Bronchial epithelial cell (primary cell): ENCODE measurements around the gene KRTAP9-1. TPM values are rescaled to one million over a fixed set of nuclear protein-coding genes. Genes with fewer than 3 reads are reported as not detected.

Experiments used
- DNase-seq: peaks from one replicate; pipeline ENCODE4 v3.0.0-alpha.2; 2010; ENCODE audit warnings: low read depth
- FAIRE-seq: peaks from 2 replicates; lab custom pipeline; 2011; peaks lifted over from hg19 to GRCh38; lab: Jason Lieb, UNC
- H3K27me3 ChIP-seq: 2 replicates; pipeline ENCODE4 v1.5.1; 2011; ENCODE audit warnings: low read length; ENCODE audit not compliant: control insufficient read depth, insufficient read depth
- H3K36me3 ChIP-seq: 2 replicates; pipeline ENCODE4 v1.5.1; 2011; ENCODE audit warnings: low read length; ENCODE audit not compliant: control insufficient read depth, insufficient read depth
- H3K4me3 ChIP-seq: 2 replicates; pipeline ENCODE4 v1.5.1; 2011; ENCODE audit warnings: mild to moderate bottlenecking, low read depth, low read length, control low read depth
- total RNA-seq: library from RNA; depleted of rRNA; stranded (reverse); fragments of >200 nt; gene quantifications from 2 replicates; pipeline ENCODE4 v1.2.1, GENCODE V29; 2014
- TF ChIP-seq, protein P1 (sequence below): IDR thresholded peaks from 2 replicates; pipeline ENCODE4 v1.5.1; 2011; ENCODE audit warnings: mild to moderate bottlenecking, moderate library complexity, low read length, control low read depth, inconsistent platforms; ENCODE audit not compliant: insufficient read depth, severe bottlenecking

KRTAP9-1 gene
- total RNA-seq, 1 donor from 2014 or later = not detected

GRCh38 chr17:41160648-41161047, 29.0 kb upstream of the KRTAP9-1 start, which contains the start of gene KRTAP4-4:
Gene KRTAP4-4 (minus strand): TSS chr17:41160748. CDS start chr17:41160691, 57 bp downstream.
- Histone ChIP-seq H3K4me3 (no peak within 1 kb of the TSS), H3K36me3 (no peaks in the 10 kb centered on the region), H3K27me3 (no peaks in the 10 kb centered on the region)
- FAIRE-seq = peak; percentile 23
- TF ChIP-seq, protein P1, sequence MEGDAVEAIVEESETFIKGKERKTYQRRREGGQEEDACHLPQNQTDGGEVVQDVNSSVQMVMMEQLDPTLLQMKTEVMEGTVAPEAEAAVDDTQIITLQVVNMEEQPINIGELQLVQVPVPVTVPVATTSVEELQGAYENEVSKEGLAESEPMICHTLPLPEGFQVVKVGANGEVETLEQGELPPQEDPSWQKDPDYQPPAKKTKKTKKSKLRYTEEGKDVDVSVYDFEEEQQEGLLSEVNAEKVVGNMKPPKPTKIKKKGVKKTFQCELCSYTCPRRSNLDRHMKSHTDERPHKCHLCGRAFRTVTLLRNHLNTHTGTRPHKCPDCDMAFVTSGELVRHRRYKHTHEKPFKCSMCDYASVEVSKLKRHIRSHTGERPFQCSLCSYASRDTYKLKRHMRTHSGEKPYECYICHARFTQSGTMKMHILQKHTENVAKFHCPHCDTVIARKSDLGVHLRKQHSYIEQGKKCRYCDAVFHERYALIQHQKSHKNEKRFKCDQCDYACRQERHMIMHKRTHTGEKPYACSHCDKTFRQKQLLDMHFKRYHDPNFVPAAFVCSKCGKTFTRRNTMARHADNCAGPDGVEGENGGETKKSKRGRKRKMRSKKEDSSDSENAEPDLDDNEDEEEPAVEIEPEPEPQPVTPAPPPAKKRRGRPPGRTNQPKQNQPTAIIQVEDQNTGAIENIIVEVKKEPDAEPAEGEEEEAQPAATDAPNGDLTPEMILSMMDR = no peak
- no peak for DNase-seq

- peak; percentile 54 for DNase-seq
- FAIRE-seq = no peak
- TF ChIP-seq, protein P1 = no peak
Observed at GRCh38 chr17:41163828-41164227, 25.9 kb upstream of the KRTAP9-1 start.

GRCh38 chr17:41167561-41167960, 22.1 kb upstream of the KRTAP9-1 start:
- TF ChIP-seq, protein P1 = no peak
- H3K4me3 ChIP-seq = no peak overlapping the region
- H3K27me3 ChIP-seq = no peaks in the 10 kb centered on the region
- H3K36me3 ChIP-seq = no peaks in the 10 kb centered on the region
- no peak for FAIRE-seq
- DNase-seq = no peak

More at GRCh38 chr17:41163828-41164227, 25.9 kb upstream of the KRTAP9-1 start:
- Histone ChIP-seq H3K36me3 (no peaks in the 10 kb centered on the region), H3K27me3 (no peaks in the 10 kb centered on the region), H3K4me3 (no peak overlapping the region)

DNA sequence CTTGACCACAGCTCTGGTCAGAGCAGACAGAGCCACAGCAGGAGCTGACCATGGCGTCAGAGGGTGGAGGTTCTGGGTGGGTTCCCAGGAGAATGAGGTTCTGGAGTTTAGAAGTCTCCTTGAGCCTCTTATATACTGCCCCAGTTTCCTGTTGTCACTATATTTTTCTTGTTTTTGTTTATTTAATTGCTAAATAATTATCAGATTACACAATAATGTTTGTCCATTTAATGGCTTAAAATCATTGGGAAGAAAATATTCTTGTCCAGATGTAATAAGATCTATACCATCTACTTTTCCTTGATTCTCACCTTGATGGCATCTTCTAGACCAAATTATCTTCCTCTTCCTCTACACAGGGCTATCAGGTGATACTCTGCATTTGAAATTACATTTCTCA, 21.6 kb upstream of the KRTAP9-1 start, which contains the start of gene KRTAP4-3:
Gene KRTAP4-3 (minus strand): TSS at position 101 of the 400 bp plus-strand sequence. CDS start 49 bp downstream, at position 52.
- no peak for FAIRE-seq

DNA sequence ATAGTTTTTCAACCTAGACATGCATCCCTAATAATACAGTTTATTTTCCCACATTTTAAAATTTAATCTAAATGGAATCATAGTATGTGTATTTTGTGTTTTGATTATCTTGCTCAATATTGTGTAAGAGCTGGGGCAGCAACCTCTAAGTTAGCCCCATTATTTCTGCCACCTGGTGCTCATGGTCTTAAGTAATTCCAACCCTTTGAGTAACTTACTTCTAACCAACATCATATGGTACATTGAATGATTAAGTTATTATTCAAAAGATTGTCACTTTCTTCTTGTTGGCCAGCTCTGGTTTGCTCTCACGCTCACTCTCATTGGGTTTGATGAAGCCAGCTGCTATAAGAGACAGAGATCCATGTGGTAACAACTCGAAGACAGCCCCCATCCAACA, 17.8 kb upstream of the KRTAP9-1 start:
- H3K36me3 ChIP-seq = no peaks in the 10 kb centered on the region
- H3K4me3 ChIP-seq = no peak overlapping the region
- no peaks in the 10 kb centered on the region for H3K27me3 ChIP-seq
- DNase-seq = no peak
- FAIRE-seq = no peak
- TF ChIP-seq, protein P1 = no peak

More for the DNA sequence above, 21.6 kb upstream of the KRTAP9-1 start, which contains the start of gene KRTAP4-3:
- H3K4me3 ChIP-seq = no peak within 1 kb of the TSS
- no peaks in the 10 kb centered on the region for H3K27me3 ChIP-seq
- no peaks in the 10 kb centered on the region for H3K36me3 ChIP-seq
- TF ChIP-seq, protein P1 = no peak
- DNase-seq = no peak
